NCI-H2227 (cell line): Measurements from ENCODE around the gene G0S2.

Experiments
- DNase-seq: peaks from one replicate; lab custom pipeline; 2025; ENCODE audit not compliant: unreplicated experiment; lab: John Stamatoyannopoulos, UW

G0S2 gene

DNA sequence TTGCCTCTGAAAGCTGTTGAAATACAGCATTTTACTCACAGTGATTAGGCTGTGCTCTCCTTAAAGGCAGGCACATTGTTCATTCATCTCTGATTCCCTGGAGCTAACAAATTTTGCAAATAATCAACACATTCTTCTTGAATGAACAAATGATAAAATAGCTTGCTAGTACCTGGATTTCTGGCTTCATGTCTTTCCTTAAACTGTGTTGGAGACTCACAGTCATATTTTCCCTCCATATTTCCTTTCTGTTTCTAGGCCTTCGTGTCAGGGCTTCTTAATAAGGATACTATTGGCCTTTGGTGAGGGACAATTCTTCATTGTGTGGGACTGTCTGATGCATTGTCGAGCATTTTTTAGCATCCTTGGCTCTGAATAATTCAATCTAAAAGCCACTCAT lies 39.1 kb downstream of the G0S2 start:
- no peak for DNase-seq

- DNase-seq: no peak
These were observed 40.1 kb downstream of the G0S2 start for GRCh38 chr1:209715314-209715713.

GRCh38 chr1:209717818-209718217 lies 42.6 kb downstream of the G0S2 start:
- DNase-seq: no peak

DNA sequence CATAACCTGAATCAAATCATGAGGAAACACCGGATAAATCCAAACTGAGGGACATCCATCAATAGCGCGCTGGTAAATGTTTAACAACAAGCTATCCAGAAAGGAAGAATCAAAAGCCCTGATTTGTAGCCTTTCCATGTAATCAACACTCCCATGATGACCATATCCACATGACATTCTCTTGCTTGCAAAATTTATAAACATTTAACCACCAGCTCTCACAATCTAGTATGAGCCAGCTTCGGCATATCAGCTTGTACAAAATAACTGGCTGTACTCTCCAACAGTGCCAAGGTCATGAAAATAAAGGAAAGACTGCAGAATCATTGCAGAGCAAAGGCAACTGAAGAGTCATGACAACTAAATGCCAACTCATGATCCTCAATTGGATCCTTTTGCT lies 45.1 kb downstream of the G0S2 start:
- no peak for DNase-seq

GRCh38 chr1:209720826-209721225 lies 45.6 kb downstream of the G0S2 start:
- DNase-seq: no peak

DNA sequence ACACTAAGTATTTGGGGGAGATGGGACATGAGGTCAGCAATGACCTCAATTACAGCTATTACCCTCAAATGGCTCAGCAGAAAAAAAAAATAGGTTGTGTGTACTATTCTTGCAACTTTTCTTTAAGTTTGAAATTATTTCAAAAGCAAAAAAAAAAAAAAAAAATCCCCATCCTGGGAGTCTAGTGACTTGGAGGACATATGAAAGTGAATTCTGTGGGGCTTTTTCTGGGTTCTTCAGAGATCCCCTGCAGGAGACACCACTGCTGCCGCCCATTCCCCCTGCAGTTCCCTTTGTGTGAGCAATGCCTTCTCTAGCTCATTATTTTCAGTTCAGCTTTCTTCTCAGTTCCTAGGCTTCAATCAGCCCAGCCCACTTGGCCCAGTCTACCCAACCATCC lies 46.1 kb downstream of the G0S2 start:
- DNase-seq: no peak

DNA sequence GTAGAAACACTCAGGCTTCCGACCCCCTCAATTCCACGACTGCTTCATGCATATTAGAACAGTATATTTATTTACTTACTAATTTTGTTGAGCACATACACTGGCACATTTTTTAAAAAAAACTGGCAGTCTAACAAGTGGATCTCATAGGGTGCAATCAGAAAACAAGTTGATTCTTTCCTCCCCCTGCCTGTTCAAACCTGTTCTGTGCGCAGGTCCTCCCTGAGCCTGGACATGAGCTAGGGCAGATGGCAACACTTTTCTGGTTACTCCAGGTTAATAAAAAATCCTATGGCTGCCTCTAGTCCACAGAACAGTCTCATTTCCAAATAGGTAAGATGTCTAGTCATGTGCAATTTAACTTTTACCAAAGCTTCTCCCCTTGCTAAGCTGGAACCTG lies 48.1 kb downstream of the G0S2 start:
- no peak for DNase-seq

DNA sequence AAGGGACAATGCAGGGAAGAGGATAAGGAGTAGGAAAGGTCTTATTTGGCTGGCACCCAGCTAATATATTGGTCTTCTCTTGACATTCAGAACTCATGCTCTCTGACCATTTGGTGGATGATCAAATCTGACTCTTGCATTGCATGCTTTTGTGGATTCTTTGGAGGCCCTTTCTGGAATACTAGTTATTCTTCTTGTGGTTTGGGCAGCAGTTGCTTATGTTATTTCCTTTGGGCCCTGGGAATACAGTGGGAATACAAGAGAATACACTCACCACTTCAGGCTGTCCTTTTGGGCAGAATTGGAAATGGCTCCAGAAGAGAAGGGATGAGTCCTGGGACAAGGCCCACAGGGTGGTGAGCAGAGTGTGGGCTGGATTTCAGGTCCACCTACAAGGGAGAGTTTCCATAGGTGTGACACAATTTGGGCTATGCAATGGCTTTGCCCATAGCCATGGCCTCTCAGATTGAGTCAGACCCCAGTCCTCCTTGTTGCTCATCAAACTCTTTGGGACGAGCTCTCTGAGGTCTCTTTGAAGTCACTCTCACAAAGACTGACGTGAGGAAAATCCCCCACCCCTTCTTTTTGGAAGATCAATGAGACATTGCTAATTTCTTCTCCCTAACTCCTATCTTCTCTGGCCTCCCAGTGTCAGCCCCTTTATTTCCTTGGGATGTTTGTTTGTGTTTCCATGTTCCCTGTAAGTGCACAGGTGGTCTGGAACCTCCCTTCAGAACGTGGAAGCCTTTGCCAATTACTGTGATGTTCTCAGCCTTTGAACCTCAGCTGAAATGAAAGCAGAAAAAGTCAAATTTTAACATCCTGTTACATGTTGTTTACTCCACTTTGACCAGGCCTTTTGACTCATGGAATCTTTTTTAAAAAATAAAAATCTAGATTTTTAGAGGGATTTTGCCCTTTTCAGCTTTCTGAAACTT lies 48.8 kb downstream of the G0S2 start:
- no peak for DNase-seq
